HUES48 (cell line): Measurements from ENCODE around the gene LHX4.
"Not testable (repeated sequence)": the region's sequence is repeated elsewhere in the genome, so short reads cannot be mapped to it uniquely, and the experiment has no call there.

Experiments
- H3K27ac ChIP-seq: one replicate; pipeline ENCODE4 v1.7.0; 2013; ENCODE audit warnings: low read depth, low read length, inconsistent platforms
- H3K27me3 ChIP-seq: 2 replicates; pipeline ENCODE4 v1.6.1; 2013; ENCODE audit warnings: mild to moderate bottlenecking, low read length; ENCODE audit not compliant: control insufficient read depth, insufficient read depth
- H3K36me3 ChIP-seq: 2 replicates; pipeline ENCODE4 v1.6.1; 2013; ENCODE audit warnings: low read length; ENCODE audit not compliant: control insufficient read depth, insufficient read depth
- H3K4me1 ChIP-seq: 2 replicates; pipeline ENCODE4 v1.6.1; 2013; ENCODE audit warnings: mild to moderate bottlenecking, low read length; ENCODE audit not compliant: control insufficient read depth, insufficient read depth
- H3K4me3 ChIP-seq: 2 replicates; pipeline ENCODE4 v1.5.1; 2013; ENCODE audit warnings: mild to moderate bottlenecking, low read depth, low read length
- H3K9ac ChIP-seq: 2 replicates; pipeline ENCODE4 v1.6.1; 2013; ENCODE audit warnings: mild to moderate bottlenecking, low read depth, low read length, moderate library complexity
- H3K9me3 ChIP-seq: 2 replicates; pipeline ENCODE4 v1.6.1; 2013; ENCODE audit warnings: low read length; ENCODE audit not compliant: control insufficient read depth, insufficient read depth

The LHX4 gene

DNA sequence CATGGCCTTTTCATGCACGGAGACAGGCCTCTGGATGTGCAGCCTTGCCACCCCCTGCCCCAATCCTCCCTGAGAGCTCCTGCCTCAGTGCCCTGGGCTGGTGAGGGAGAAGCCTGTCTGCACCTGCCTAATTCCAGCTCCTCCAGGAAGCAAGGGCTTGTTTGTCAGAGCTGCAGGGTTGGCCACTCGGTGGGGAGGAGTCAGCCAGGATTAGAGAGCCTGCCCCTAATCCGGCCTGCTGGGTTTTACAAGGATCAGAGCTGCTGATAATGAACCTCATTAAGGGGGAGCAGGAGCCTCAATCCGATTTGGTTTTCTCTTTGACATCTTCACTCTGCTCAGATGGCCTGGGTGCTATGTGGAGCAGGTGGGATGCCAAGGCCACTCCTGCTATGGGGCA lies 31.9 kb upstream of the LHX4 start:
- H3K4me1 ChIP-seq = no peaks in the 10 kb centered on the region
- H3K9ac ChIP-seq = no peak overlapping the region
- no peaks in the 10 kb centered on the region for H3K9me3 ChIP-seq
- no peaks in the 10 kb centered on the region for H3K27me3 ChIP-seq
- no peak overlapping the region for H3K27ac ChIP-seq
- H3K36me3 ChIP-seq = peaks cover 26% of the 10 kb centered on the region
- no peak overlapping the region for H3K4me3 ChIP-seq

DNA sequence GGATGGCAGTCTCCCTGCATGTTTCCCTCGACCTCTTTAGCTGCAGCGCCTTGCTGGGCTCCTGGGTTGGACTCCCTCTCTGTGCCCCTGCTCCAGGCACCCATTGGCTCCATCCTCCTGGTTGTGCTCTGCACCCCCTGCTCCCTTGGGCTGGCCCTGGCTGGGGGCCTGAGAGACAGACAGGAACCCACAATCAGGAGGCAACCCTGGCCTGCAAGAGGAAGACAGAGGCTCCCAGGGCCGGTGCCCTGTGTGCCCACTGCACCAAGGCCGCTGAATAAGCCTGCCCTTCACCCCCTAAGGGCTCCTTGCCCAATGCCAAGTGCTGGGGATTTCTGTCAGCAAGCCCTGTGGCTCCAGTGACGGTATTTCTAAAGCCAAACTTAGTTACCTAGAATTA lies 31.5 kb upstream of the LHX4 start:
- Histone ChIP-seq H3K27me3 (no peaks in the 10 kb centered on the region), H3K9me3 (no peaks in the 10 kb centered on the region), H3K9ac (no peak overlapping the region), H3K36me3 (peaks cover 26% of the 10 kb centered on the region), H3K4me1 (no peaks in the 10 kb centered on the region), H3K27ac (no peak overlapping the region), H3K4me3 (no peak overlapping the region)

GRCh38 chr1:180199018-180199417 lies 31.0 kb upstream of the LHX4 start:
- Histone ChIP-seq H3K27ac (no peak overlapping the region), H3K4me3 (no peak overlapping the region), H3K9me3 (no peaks in the 10 kb centered on the region), H3K36me3 (peaks cover 26% of the 10 kb centered on the region), H3K27me3 (no peaks in the 10 kb centered on the region), H3K4me1 (0 out of 2 replicates have a peak, but pooled peaks cover under 1% of the 10 kb centered on the region), H3K9ac (no peak overlapping the region)

- Histone ChIP-seq H3K4me1 (0 out of 2 replicates have a peak, but pooled peaks cover 2% of the 10 kb centered on the region), H3K27me3 (no peaks in the 10 kb centered on the region), H3K9ac (no peak overlapping the region), H3K9me3 (no peaks in the 10 kb centered on the region), H3K36me3 (peaks cover 8% of the 10 kb centered on the region; the same call in 1 of the 2 replicates), H3K27ac (no peak overlapping the region), H3K4me3 (no peak overlapping the region)
Measured at GRCh38 chr1:180201451-180202200, 28.4 kb upstream of the LHX4 start.

- H3K4me3 ChIP-seq, H3K4me1 ChIP-seq, H3K36me3 ChIP-seq, H3K9me3 ChIP-seq, H3K27me3 ChIP-seq, H3K27ac ChIP-seq, H3K9ac ChIP-seq: not testable (repeated sequence)
Measured at GRCh38 chr1:180202588-180202987, 27.5 kb upstream of the LHX4 start.

DNA sequence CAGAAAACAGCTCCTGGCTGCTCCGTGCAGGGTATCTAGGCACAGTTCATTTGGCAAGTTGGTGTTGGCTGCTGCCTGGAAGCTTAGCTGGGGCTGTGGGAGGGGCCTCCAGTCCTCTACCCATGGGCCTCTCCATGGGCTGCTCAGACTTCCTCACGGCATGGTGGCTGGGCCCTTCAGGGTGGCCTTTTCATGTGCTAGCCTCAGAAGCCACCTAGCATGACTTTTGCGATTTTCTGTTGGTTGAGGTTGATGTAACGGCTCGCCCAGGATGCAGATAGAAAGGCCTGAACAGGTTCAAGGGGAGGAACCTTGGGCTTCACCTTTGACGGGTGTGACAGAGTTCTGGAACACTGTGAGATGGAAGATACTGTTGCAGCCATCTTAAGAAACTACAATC lies 25.8 kb upstream of the LHX4 start:
- H3K27me3 ChIP-seq = no peaks in the 10 kb centered on the region
- H3K4me3 ChIP-seq = no peak overlapping the region
- H3K36me3 ChIP-seq = no peaks in the 10 kb centered on the region
- no peak overlapping the region for H3K9ac ChIP-seq
- H3K27ac ChIP-seq = no peak overlapping the region
- H3K4me1 ChIP-seq = 0 out of 2 replicates have a peak, but pooled peaks cover 2% of the 10 kb centered on the region
- H3K9me3 ChIP-seq = no peaks in the 10 kb centered on the region

- Histone ChIP-seq H3K36me3 (no peaks in the 10 kb centered on the region), H3K4me3 (no peak overlapping the region), H3K4me1 (0 out of 2 replicates have a peak, but pooled peaks cover 2% of the 10 kb centered on the region), H3K27ac (no peak overlapping the region), H3K9me3 (no peaks in the 10 kb centered on the region), H3K9ac (no peak overlapping the region), H3K27me3 (no peaks in the 10 kb centered on the region)
Measured at GRCh38 chr1:180206581-180206980, 23.5 kb upstream of the LHX4 start.

- no peak overlapping the region for H3K4me3 ChIP-seq
- H3K36me3 ChIP-seq = no peaks in the 10 kb centered on the region
- H3K9me3 ChIP-seq = no peaks in the 10 kb centered on the region
- no peak overlapping the region for H3K9ac ChIP-seq
- no peak overlapping the region for H3K27ac ChIP-seq
- H3K27me3 ChIP-seq = no peaks in the 10 kb centered on the region
- 0 out of 2 replicates have a peak, but pooled peaks cover 2% of the 10 kb centered on the region for H3K4me1 ChIP-seq
Measured at GRCh38 chr1:180208264-180208663, 21.8 kb upstream of the LHX4 start.

DNA sequence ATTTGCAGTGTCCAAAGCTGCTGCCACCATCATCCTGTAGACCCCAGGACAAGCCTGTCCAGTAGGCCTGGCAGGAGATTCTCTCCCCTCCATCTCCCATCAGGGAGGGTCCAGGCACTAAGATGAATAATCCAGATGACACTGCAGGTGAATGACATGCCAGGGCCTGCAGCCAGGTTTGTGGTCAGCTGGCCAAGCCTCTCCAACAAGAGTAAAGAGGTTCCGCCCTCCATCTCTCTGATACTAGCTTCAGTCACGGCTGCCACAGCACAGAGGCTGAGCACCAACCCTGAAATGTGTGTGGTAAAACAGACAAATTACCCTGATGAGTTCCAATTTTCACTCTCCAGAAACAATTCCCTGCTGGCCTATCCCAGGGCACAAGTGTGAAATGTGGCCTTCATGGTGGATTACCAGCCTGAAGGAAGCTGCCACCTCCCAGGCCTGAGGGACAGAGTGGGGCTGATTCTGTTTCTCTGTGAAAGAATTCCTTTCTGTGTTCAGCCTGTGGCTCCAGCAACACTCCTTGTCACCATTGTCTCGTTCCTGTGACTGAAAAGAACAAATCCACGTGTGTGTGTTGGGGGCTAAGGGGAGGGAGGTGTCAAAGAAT lies 19.9 kb upstream of the LHX4 start:
- Histone ChIP-seq H3K27ac (no peak overlapping the region), H3K9me3 (no peaks in the 10 kb centered on the region), H3K36me3 (no peaks in the 10 kb centered on the region), H3K4me3 (no peak overlapping the region), H3K9ac (no peak overlapping the region), H3K27me3 (no peaks in the 10 kb centered on the region), H3K4me1 (no peaks in the 10 kb centered on the region; the same call in 1 of the 2 replicates)

GRCh38 chr1:180211156-180211859 lies 18.8 kb upstream of the LHX4 start:
- H3K27ac ChIP-seq = no peak overlapping the region

DNA sequence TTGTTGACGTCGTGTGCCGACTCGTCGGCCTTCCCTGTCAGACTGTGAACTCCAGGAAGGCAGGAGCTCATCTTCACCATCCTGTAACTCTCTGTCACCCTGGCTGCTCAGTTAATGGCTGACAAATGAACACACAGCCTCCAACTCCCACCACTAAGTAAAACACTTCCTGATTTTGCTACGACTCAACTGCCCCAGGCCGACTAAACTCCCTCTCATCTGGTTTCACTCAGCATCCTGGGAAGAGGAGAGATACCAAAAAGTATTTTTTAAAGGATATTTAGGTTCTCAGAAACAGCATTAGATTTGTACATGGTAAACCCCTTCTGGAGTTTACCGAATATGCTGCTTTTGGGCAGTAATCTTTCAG lies 18.2 kb upstream of the LHX4 start:
- Histone ChIP-seq H3K4me3 (no peak overlapping the region), H3K9ac (no peak overlapping the region), H3K4me1 (no peaks in the 10 kb centered on the region; the same call in 1 of the 2 replicates), H3K36me3 (no peaks in the 10 kb centered on the region), H3K27me3 (no peaks in the 10 kb centered on the region), H3K27ac (no peak overlapping the region), H3K9me3 (no peaks in the 10 kb centered on the region)

More at GRCh38 chr1:180211156-180211859, 18.8 kb upstream of the LHX4 start:
- Histone ChIP-seq H3K9me3 (no peaks in the 10 kb centered on the region), H3K4me3 (no peak overlapping the region), H3K27me3 (no peaks in the 10 kb centered on the region), H3K9ac (no peak overlapping the region), H3K36me3 (no peaks in the 10 kb centered on the region), H3K4me1 (no peaks in the 10 kb centered on the region; the same call in 1 of the 2 replicates)
